ENCODE data around the gene FBXW11. TPM values are rescaled to one million over a fixed set of nuclear protein-coding genes. Genes with fewer than 3 reads are reported as not detected.

Gene FBXW11
- total and polyA plus RNA-seq, 10 of the 15 experiments (the other 5 are each of a cell fraction or from before 2014, with no cell fraction given), result 4.3 to 61.5 (median 40.0) TPM

GRCh38 chr5:172008111-172008455 lies 1.6 kb upstream of the FBXW11 start:
- no TSS peak for BruUV-seq (replicated peaks)
- TF ChIP-seq ZBED1 (IDR thresholded peaks at IDR 0.05; ENCODE audit: borderline replicate concordance) (no peak), PRDM15 (CRISPR knock-in tag; IDR thresholded peaks at IDR 0.05) (no peak), POLR2AphosphoS2 (IDR thresholded peaks at IDR 0.05; ENCODE audit: low read depth, low read length) (no peak), MTA2 (IDR thresholded peaks at IDR 0.05; ENCODE audit: low read depth) (no peak), USF1 (IDR thresholded peaks at IDR 0.05; ENCODE audit: borderline replicate concordance, extremely low read length, insufficient read depth, low read depth, low read length) (no peak), WRNIP1 (IDR thresholded peaks at IDR 0.05; ENCODE audit: borderline replicate concordance, low read depth, low read length) (no peak), BACH1 (IDR thresholded peaks at IDR 0.05; ENCODE audit: borderline replicate concordance) (no peak), HSF1 (IDR thresholded peaks at IDR 0.05; ENCODE audit: low read depth, low read length) (no peak), BMI1 (IDR thresholded peaks at IDR 0.05; ENCODE audit: borderline replicate concordance) (no peak), KAT2A (conservative IDR thresholded peaks at IDR 0.05; ENCODE audit: control insufficient read depth, low read depth, low read length) (no peak), LARP7 (IDR thresholded peaks at IDR 0.05) (no peak), SPI1 (IDR thresholded peaks at IDR 0.05; ENCODE audit: borderline replicate concordance, insufficient read depth, low read depth, low read length) (no peak), SUPT20H (IDR thresholded peaks at IDR 0.05; ENCODE audit: borderline replicate concordance, control insufficient read depth, low read depth, low read length) (no peak), JUNB (IDR thresholded peaks at IDR 0.05) (no peak), EED (IDR thresholded peaks at IDR 0.05; ENCODE audit: low read depth) (no peak), HCFC1 (IDR thresholded peaks at IDR 0.05; ENCODE audit: low read length) (no peak), TCF12 (IDR thresholded peaks at IDR 0.05; ENCODE audit: low read depth, low read length) (no peak), STAT1 (conservative IDR thresholded peaks at IDR 0.05) (no peak), CHD1 (IDR thresholded peaks at IDR 0.05; ENCODE audit: low read depth, low read length) (no peak)
- SMC1A ChIA-PET (ENCODE audit: uncharacterized antibody, unreplicated experiment), result interaction anchor here (0.8 to 8.8 kb wide), 11 partner anchors 10 to 589 kb away, joined by 3 to 167 read pairs (median 4); partner anchors contain the start of gene FGF18
- Histone ChIP-seq H2AFZ (ENCODE audit: control insufficient read depth, low read depth, low read length) (no peak overlapping the region), H3K36me3 (ENCODE audit: control insufficient read depth in 2 of 2, insufficient read depth in 2 of 2, low read length in 1 of 2) (no peaks in the 10 kb centered on the region), H3K79me2 (ENCODE audit: control insufficient read depth, insufficient read depth, low read length) (peaks cover 42% of the 10 kb centered on the region), H3K27ac (ENCODE audit: control insufficient read depth, insufficient read depth) (no peak overlapping the region), H3K4me3 (no peak overlapping the region; the same call in 1 of the 2 replicates), H3K9ac (ENCODE audit: control insufficient read depth, insufficient read depth, low read length) (no peak overlapping the region), H3K4me1 (ENCODE audit: control insufficient read depth, insufficient read depth, low read length) (peaks cover 16% of the 10 kb centered on the region), H3K27me3 (replicated peaks in 1 of 2; ENCODE audit: control insufficient read depth in 2 of 2, insufficient read depth in 2 of 2, low read length in 1 of 2) (no peaks in the 10 kb centered on the region), H3K9me3 (replicated peaks; ENCODE audit: control insufficient read depth, insufficient read depth, low read length) (no peaks in the 10 kb centered on the region), H3K4me2 (ENCODE audit: control insufficient read depth, insufficient read depth) (peak overlapping the region; percentile 82), H4K20me1 (ENCODE audit: control insufficient read depth, insufficient read depth) (no peaks in the 10 kb centered on the region)
- in situ Hi-C loops (cut with MboI), result loop anchor here (5.0 kb wide), 1 partner anchor 179 kb away; the partner anchor contains the start of gene STK10
- RAD21 ChIA-PET (ENCODE audit: unreplicated experiment), result interaction anchor here (1.0 to 6.4 kb wide), 7 partner anchors 28 to 179 kb away, joined by 3 to 97 read pairs (median 21); partner anchors contain the start of gene STK10
- WGBS (ENCODE audit: insufficient coverage, insufficient replicate concordance, low lambda C conversion rate, missing lambda C conversion rate), result 48% methylated on average over 3 of the region's 3 CpGs
- ATAC-seq (no peak), FAIRE-seq (no peak), DNase-seq (ENCODE audit: low read depth, low spot score) (no peak)
- POLR2A ChIA-PET, result interaction anchor here (1.0 to 3.1 kb wide), 6 partner anchors 9 to 96 kb away, joined by 3 to 30 read pairs (median 3); no protein-coding TSS in a partner anchor
- intact Hi-C loops (cut with micrococcal nuclease; ENCODE audit: unreplicated experiment), result loop anchor here (10.0 kb wide), 1 partner anchor 593 kb away; the partner anchor contains the start of gene FGF18
- CTCF ChIA-PET, result interaction anchor here (1.0 to 9.6 kb wide), 8 partner anchors 18 to 99 kb away, joined by 3 to 179 read pairs (median 6); no protein-coding TSS in a partner anchor
